ENCODE data around the gene DAB1. TPM values are rescaled to one million over a fixed set of nuclear protein-coding genes. Genes with fewer than 3 reads are reported as not detected.

Gene DAB1
- polyA plus RNA-seq, 4 donors = 3.0 to 77.0 (median 24.3) TPM

DNA sequence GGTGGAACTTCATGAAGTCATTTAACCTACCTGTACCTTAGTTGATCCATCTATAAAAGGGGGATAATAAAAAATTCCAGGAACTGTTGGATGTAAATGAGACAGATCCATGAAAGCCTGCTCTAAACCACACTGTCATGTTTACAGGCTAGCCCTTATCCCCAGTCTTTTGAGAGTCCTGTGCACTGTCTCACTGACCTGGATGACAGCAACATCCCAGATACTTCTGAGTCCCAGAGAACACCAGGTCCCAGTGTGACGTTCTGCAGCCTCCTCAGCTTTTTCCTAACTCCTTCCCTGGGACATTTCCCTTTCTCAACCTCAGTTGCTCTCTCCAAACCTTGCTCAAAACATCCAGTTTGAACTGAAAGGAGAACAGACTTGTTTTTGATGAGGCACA lies 292.6 kb downstream of the DAB1 start:
- peaks cover 0 to 2% (median 1%) of the 10 kb centered on the region in 3 donors for H3K36me3 ChIP-seq (ENCODE audit: control insufficient read depth in 3 of 3, insufficient read depth in 2 of 3, low read depth in 1 of 3, low read length in 3 of 3)
- DNase-seq = no peak
- no peaks in the 10 kb centered on the region for H3K4me1 ChIP-seq (ENCODE audit: control insufficient read depth in 3 of 3, insufficient read depth in 2 of 3, low read depth in 1 of 3, low read length in 2 of 3)
- no peak for FAIRE-seq
- no peaks in the 10 kb centered on the region for H3K27me3 ChIP-seq (ENCODE audit: control insufficient read depth in 3 of 3, insufficient read depth in 3 of 3, low read length in 3 of 3)
- 38 to 54% (median 47%) methylated on average over 1 of the region's 1 CpG for WGBS, 3 donors
- H3K27ac ChIP-seq (ENCODE audit: low read depth in 1 of 3, low read length in 2 of 3) = no peak overlapping the region
- H3K4me3 ChIP-seq (ENCODE audit: low read depth in 1 of 3, low read length in 3 of 3) = no peak overlapping the region
- no peaks in the 10 kb centered on the region for H3K9me3 ChIP-seq (ENCODE audit: control insufficient read depth in 2 of 2, insufficient read depth in 1 of 2, low read depth in 1 of 2, low read length in 1 of 2)

DNA sequence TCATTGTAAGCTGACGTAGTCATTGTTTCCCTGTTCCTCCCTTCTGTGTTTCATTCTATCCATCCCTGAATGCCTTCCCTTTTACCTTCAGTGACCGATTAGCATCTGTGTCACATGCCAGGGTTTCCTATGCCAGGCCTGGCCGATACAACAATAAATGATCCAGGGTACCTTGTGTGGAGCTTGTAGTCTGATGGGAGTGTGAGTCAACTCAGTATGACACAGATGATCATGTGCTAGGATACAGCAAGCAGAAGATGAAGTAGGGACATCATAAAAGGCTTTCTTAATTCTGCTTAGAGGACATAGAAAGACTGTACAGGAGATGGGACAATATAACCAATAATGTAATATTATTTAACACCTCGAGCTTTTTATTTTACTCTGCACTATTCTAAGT lies 294.0 kb downstream of the DAB1 start:
- FAIRE-seq = no peak

DNA sequence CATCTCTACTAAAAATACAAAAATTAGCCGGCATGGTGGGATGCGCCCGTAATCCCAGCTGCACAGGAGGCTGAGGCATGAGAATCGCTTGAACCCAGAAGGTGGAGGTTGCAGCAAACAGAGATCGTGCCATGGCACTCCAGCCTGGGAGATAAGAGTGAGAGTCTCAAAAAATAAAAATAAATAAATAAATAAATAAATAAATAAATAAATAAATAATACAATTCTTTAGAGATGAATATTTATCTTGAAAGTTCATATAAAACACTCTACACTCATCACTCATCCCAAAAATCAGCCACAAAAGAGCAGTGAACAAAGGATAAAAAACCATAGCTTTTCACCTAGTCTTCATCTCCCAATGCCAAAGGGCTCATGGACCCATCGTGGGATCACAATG lies 295.9 kb downstream of the DAB1 start:
- no peaks in the 10 kb centered on the region for H3K4me1 ChIP-seq (ENCODE audit: control insufficient read depth in 3 of 3, insufficient read depth in 2 of 3, low read depth in 1 of 3, low read length in 2 of 3)
- no peaks in the 10 kb centered on the region for H3K9me3 ChIP-seq (ENCODE audit: control insufficient read depth in 2 of 2, insufficient read depth in 1 of 2, low read depth in 1 of 2, low read length in 1 of 2)
- no peak overlapping the region for H3K4me3 ChIP-seq (ENCODE audit: low read depth in 1 of 3, low read length in 3 of 3)
- DNase-seq (no peak), FAIRE-seq (no peak)
- H3K36me3 ChIP-seq (ENCODE audit: control insufficient read depth in 3 of 3, insufficient read depth in 2 of 3, low read depth in 1 of 3, low read length in 3 of 3) = peaks cover 0 to 2% (median 1%) of the 10 kb centered on the region in 3 donors
- WGBS, 3 donors = 94 to 96% (median 95%) methylated on average over 6 of the region's 6 CpGs
- no peaks in the 10 kb centered on the region for H3K27me3 ChIP-seq (ENCODE audit: control insufficient read depth in 3 of 3, insufficient read depth in 3 of 3, low read length in 3 of 3)
- H3K27ac ChIP-seq (ENCODE audit: low read depth in 1 of 3, low read length in 2 of 3) = no peak overlapping the region

More for the DNA sequence above, 294.0 kb downstream of the DAB1 start:
- Histone ChIP-seq H3K4me1 (ENCODE audit: control insufficient read depth in 3 of 3, insufficient read depth in 2 of 3, low read depth in 1 of 3, low read length in 2 of 3) (no peaks in the 10 kb centered on the region), H3K27ac (ENCODE audit: low read depth in 1 of 3, low read length in 2 of 3) (no peak overlapping the region), H3K9me3 (ENCODE audit: control insufficient read depth in 2 of 2, insufficient read depth in 1 of 2, low read depth in 1 of 2, low read length in 1 of 2) (no peaks in the 10 kb centered on the region), H3K36me3 (ENCODE audit: control insufficient read depth in 3 of 3, insufficient read depth in 2 of 3, low read depth in 1 of 3, low read length in 3 of 3) (peaks cover 0 to 2% (median 1%) of the 10 kb centered on the region in 3 donors), H3K27me3 (ENCODE audit: control insufficient read depth in 3 of 3, insufficient read depth in 3 of 3, low read length in 3 of 3) (no peaks in the 10 kb centered on the region), H3K4me3 (ENCODE audit: low read depth in 1 of 3, low read length in 3 of 3) (no peak overlapping the region)
- WGBS, 3 donors = 83 to 89% (median 88%) methylated on average over 4 of the region's 4 CpGs
- DNase-seq = no peak

DNA sequence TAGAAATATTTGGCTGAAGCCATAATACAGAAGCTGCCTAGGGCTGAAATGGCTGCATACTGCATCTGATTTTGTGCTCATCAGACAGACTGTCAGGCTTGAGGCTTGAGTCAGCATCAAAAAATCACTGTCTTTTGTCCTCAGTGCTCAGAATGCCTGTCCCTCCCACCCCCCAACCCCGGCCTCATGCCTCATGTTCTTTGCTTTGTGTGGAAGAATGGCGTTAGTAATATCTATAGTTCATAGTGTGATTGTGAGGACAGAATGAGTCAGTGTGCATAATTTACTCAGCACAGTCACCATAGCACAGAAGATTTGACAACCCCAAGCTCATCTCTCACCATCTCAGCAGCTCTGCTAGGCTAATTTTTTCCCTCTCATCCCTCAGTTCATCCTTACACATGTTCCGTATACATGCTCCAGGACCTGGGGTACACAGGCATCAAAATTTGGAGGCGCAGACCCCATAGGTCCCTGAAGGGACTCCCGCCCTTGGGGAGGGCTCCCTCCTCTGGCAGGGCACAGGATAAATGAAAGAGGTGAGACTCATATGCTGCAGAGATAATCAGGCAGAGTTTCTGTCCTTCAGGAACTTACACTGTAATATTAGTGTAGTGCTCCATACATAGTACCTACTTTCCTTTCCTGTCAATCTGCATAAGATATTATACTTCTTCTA lies 299.0 kb downstream of the DAB1 start:
- DNase-seq = no peak
- Histone ChIP-seq H3K4me3 (ENCODE audit: low read depth in 1 of 3, low read length in 3 of 3) (no peak overlapping the region), H3K9me3 (ENCODE audit: control insufficient read depth in 2 of 2, insufficient read depth in 1 of 2, low read depth in 1 of 2, low read length in 1 of 2) (no peaks in the 10 kb centered on the region), H3K27me3 (ENCODE audit: control insufficient read depth in 3 of 3, insufficient read depth in 3 of 3, low read length in 3 of 3) (no peaks in the 10 kb centered on the region), H3K36me3 (ENCODE audit: control insufficient read depth in 3 of 3, insufficient read depth in 2 of 3, low read depth in 1 of 3, low read length in 3 of 3) (peaks cover 0 to 2% (median 1%) of the 10 kb centered on the region in 3 donors), H3K4me1 (ENCODE audit: control insufficient read depth in 3 of 3, insufficient read depth in 2 of 3, low read depth in 1 of 3, low read length in 2 of 3) (no peaks in the 10 kb centered on the region), H3K27ac (ENCODE audit: low read depth in 1 of 3, low read length in 2 of 3) (no peak overlapping the region)
- FAIRE-seq = no peak
- 71 to 81% (median 78%) methylated on average over 5 of the region's 5 CpGs for WGBS, 3 donors

DNA sequence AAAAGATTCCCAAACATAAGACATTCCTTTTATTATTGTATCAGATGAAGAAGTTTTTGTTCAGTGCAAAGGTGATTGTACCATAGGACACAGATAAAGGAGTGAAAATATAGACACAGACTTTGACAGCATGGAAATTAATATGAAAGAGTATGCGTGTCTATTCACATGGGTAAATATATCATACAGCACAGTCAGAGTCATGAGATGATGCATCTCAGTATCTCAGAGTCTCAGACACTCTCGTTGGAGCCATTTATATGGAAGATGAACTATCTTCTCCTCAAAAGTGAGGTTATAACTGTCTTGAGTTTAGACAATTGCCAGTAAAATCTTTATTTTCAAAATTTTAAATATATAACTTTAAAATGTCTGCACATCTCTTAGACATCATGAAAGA lies 299.7 kb downstream of the DAB1 start:
- FAIRE-seq (no peak), DNase-seq (no peak)
- 71 to 85% (median 78%) methylated on average over 2 of the region's 2 CpGs for WGBS, 3 donors
- H3K4me1 ChIP-seq (ENCODE audit: control insufficient read depth in 3 of 3, insufficient read depth in 2 of 3, low read depth in 1 of 3, low read length in 2 of 3) = no peaks in the 10 kb centered on the region
- no peak overlapping the region for H3K4me3 ChIP-seq (ENCODE audit: low read depth in 1 of 3, low read length in 3 of 3)
- H3K36me3 ChIP-seq (ENCODE audit: control insufficient read depth in 3 of 3, insufficient read depth in 2 of 3, low read depth in 1 of 3, low read length in 3 of 3) = peaks cover 0 to 2% (median 1%) of the 10 kb centered on the region in 3 donors
- H3K27me3 ChIP-seq (ENCODE audit: control insufficient read depth in 3 of 3, insufficient read depth in 3 of 3, low read length in 3 of 3) = no peaks in the 10 kb centered on the region
- no peaks in the 10 kb centered on the region for H3K9me3 ChIP-seq (ENCODE audit: control insufficient read depth in 2 of 2, insufficient read depth in 1 of 2, low read depth in 1 of 2, low read length in 1 of 2)
- no peak overlapping the region for H3K27ac ChIP-seq (ENCODE audit: low read depth in 1 of 3, low read length in 2 of 3)

DNA sequence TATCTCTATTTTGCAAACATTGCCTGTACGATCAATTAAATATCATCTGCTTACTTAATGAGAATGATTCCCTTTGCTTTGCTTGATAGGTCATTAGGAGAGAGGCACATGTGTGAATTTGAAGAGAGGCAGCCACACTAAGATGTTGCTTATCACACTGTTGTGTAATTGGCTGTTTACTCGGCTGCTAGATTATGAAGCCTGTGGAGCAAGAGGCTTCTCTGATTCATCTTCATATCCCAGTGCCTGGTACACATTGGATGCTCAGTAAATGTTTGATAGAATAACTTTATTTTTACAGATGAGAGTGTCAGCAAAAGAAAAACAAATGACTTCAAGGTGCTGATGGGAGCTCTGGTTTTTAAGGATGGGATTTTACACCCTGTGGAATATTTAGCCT lies 301.8 kb downstream of the DAB1 start:
- Histone ChIP-seq H3K27ac (ENCODE audit: low read depth in 1 of 3, low read length in 2 of 3) (no peak overlapping the region), H3K36me3 (ENCODE audit: control insufficient read depth in 3 of 3, insufficient read depth in 2 of 3, low read depth in 1 of 3, low read length in 3 of 3) (no peaks in the 10 kb centered on the region), H3K9me3 (ENCODE audit: control insufficient read depth in 2 of 2, insufficient read depth in 1 of 2, low read depth in 1 of 2, low read length in 1 of 2) (no peaks in the 10 kb centered on the region), H3K4me1 (ENCODE audit: control insufficient read depth in 3 of 3, insufficient read depth in 2 of 3, low read depth in 1 of 3, low read length in 2 of 3) (no peaks in the 10 kb centered on the region), H3K4me3 (ENCODE audit: low read depth in 1 of 3, low read length in 3 of 3) (no peak overlapping the region), H3K27me3 (ENCODE audit: control insufficient read depth in 3 of 3, insufficient read depth in 3 of 3, low read length in 3 of 3) (no peaks in the 10 kb centered on the region)
- no peak for DNase-seq
- FAIRE-seq = no peak
- WGBS, 3 donors = 67 to 82% (median 68%) methylated on average over 2 of the region's 2 CpGs

DNA sequence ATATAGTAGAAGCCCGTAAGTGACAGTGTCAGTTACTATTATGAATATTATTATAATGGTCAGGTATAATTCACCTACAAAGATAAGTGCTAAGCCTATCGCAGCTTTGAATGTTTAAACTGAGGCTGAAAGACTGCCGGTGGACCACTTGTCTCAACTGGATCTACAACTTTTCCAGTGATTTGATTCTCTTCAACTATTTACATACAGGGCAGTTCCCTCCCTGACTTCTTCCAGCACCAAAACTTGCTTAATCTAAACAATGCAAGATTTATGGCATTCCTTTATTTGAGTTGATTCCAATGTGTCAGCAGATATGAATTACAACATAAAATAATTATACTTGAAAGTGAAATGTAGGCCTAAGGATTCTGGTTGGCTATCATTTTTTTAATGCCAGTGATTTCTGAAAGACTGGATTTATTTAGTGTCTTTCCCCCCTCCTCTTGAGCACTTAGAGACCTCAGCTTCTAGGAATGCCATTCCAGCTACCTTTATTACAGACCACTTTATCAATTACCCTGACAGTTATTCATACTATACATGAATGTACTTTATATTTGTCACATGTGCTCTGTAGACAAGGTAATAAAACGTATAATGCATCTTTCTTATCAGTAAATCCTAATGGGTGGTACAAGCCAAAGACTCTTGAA lies 304.8 kb downstream of the DAB1 start:
- H3K9me3 ChIP-seq (ENCODE audit: control insufficient read depth in 2 of 2, insufficient read depth in 1 of 2, low read depth in 1 of 2, low read length in 1 of 2) = no peaks in the 10 kb centered on the region
- no peak for FAIRE-seq
- no peak overlapping the region for H3K27ac ChIP-seq (ENCODE audit: low read depth in 1 of 3, low read length in 2 of 3)
- DNase-seq = no peak
- H3K27me3 ChIP-seq (ENCODE audit: control insufficient read depth in 3 of 3, insufficient read depth in 3 of 3, low read length in 3 of 3) = no peaks in the 10 kb centered on the region
- peaks cover 0 to 6% (median 0%) of the 10 kb centered on the region in 3 donors for H3K36me3 ChIP-seq (ENCODE audit: control insufficient read depth in 3 of 3, insufficient read depth in 2 of 3, low read depth in 1 of 3, low read length in 3 of 3)
- H3K4me3 ChIP-seq (ENCODE audit: low read depth in 1 of 3, low read length in 3 of 3) = no peak overlapping the region
- no peaks in the 10 kb centered on the region for H3K4me1 ChIP-seq (ENCODE audit: control insufficient read depth in 3 of 3, insufficient read depth in 2 of 3, low read depth in 1 of 3, low read length in 2 of 3)
- WGBS, 3 donors = 32 to 49% (median 38%) methylated on average over 4 of the region's 4 CpGs

DNA sequence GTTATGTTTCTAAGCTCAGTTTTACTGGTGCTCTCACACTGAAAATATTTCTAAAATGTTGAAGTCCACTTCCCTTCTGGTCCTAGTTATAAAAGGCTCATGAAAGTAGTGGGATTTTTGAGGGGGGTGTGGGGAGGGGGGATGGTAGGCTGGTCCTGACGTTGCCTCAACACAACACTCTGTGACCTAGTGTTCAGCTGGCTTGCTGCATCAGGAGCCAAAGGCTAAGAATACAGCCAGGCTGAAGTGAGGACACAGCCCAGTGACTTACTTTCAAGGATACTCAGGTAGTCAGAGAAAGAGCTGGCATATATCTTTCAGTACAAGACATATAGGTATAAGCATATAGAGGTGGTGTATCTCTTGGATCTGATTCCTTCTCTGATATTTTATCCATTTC lies 306.1 kb downstream of the DAB1 start:
- Histone ChIP-seq H3K9me3 (ENCODE audit: control insufficient read depth in 2 of 2, insufficient read depth in 1 of 2, low read depth in 1 of 2, low read length in 1 of 2) (no peaks in the 10 kb centered on the region), H3K27me3 (ENCODE audit: control insufficient read depth in 3 of 3, insufficient read depth in 3 of 3, low read length in 3 of 3) (no peaks in the 10 kb centered on the region), H3K4me1 (ENCODE audit: control insufficient read depth in 3 of 3, insufficient read depth in 2 of 3, low read depth in 1 of 3, low read length in 2 of 3) (no peaks in the 10 kb centered on the region), H3K36me3 (ENCODE audit: control insufficient read depth in 3 of 3, insufficient read depth in 2 of 3, low read depth in 1 of 3, low read length in 3 of 3) (peaks cover 0 to 6% (median 0%) of the 10 kb centered on the region in 3 donors), H3K4me3 (ENCODE audit: low read depth in 1 of 3, low read length in 3 of 3) (no peak overlapping the region), H3K27ac (ENCODE audit: low read depth in 1 of 3, low read length in 2 of 3) (no peak overlapping the region)
- DNase-seq (no peak), FAIRE-seq (no peak)
- WGBS, 3 donors = 54 to 92% (median 61%) methylated on average over 1 of the region's 1 CpG

All from small intestine (tissue), 7 donors.